ENCODE data around the gene KCNK1.

DNA sequence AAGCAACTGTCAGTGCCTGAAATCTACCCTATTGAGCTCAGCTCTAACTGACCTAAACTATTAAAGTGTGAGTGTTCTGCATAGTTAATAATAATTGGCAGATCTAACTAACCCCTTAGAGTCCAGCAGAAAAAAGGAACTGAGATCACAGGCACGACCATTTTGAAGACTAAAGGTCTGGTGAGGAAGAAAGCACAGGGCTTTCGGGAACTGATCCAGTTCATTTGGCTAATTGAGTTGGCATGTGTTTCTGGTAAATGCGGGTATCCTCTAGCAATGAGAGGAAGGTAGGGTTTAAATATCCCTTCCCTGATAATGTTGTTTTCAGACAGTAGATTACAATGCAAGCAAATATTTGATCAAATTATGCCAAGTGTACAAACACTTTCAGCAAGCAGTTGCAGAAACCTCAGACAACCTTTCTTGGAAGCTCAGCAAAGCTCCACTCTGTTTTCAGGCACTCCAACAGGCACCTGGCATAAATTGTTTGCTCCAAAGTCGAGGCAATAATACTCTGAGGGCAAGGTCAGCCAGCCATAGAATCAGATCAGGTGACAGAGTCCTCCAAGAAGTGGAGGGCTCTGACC lies 100.8 kb downstream of the KCNK1 start:
- no peak for TF ChIP-seq CTCF (IDR thresholded peaks at IDR 0.05; ENCODE audit: low read depth, low read length)
- no peak for TF ChIP-seq EZH2phosphoT487 (IDR thresholded peaks at IDR 0.05; ENCODE audit: low read depth)

Data from OCI-LY3 (cell line).